ENCODE data around the gene PAM16.

The PAM16 gene

DNA sequence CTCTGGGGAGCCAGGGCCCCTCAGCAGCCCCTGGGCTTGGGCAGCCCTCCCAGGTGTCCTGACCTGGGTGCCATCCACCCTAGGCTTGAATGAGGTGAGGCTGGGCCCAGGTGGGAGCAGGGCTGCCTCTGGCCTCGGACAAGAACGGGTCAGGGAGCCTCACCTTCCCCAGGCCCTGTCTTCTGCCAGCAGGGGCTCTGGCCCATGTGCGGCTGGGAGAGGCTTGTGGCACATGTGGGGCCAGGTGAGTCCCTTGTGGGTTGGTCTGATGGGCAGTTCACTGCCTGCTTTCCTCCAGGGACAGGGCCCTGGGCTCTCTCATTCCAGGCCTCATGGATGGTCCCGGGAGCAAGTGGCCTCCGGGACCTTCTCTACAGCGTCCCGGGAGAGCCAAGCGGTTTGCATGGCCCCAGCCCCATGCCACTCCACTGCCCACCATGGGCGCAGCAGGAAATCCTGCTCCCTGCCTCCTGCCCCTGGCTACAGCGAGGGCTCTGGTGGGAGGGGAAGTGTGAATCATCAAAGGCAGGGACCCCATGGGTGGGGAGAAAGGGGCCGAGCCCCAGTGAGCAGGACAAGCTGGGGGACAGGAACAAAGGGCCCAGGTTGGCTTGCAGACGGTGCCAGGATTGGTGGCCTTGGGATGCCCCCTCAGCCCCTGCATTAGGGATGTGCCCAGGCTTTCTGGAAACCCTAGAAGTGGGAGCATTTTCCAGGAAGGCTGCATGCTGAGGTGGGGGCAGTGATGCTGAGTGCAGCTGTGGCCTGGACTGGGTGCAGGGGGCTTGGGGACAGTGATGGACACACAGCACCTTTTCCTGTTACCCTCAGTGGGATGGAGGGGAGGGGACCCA lies 32.7 kb upstream of the PAM16 start:
- no peak for DNase-seq

DNA sequence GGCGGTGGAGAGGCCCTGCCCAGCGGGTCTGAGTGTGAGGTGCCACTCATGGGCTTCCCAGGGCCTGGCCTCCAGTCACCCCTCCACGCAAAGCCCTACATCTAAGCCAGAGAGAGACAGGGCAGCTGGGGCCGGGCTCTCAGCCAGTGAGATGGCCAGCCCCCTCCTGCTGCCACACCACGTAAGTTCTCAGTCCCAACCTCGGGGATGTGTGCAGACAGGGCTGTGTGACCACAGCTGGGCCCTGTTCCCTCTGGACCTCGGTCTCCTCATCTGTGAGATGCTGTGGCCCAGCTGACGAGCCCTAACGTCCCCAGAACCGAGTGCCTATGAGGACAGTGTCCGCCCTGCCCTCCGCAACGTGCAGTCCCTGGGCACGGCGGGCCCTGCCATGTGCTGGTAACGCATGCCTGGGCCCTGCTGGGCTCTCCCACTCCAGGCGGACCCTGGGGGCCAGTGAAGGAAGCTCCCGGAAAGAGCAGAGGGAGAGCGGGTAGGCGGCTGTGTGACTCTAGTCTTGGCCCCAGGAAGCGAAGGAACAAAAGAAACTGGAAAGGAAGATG lies 31.8 kb upstream of the PAM16 start:
- no peak for DNase-seq

DNA sequence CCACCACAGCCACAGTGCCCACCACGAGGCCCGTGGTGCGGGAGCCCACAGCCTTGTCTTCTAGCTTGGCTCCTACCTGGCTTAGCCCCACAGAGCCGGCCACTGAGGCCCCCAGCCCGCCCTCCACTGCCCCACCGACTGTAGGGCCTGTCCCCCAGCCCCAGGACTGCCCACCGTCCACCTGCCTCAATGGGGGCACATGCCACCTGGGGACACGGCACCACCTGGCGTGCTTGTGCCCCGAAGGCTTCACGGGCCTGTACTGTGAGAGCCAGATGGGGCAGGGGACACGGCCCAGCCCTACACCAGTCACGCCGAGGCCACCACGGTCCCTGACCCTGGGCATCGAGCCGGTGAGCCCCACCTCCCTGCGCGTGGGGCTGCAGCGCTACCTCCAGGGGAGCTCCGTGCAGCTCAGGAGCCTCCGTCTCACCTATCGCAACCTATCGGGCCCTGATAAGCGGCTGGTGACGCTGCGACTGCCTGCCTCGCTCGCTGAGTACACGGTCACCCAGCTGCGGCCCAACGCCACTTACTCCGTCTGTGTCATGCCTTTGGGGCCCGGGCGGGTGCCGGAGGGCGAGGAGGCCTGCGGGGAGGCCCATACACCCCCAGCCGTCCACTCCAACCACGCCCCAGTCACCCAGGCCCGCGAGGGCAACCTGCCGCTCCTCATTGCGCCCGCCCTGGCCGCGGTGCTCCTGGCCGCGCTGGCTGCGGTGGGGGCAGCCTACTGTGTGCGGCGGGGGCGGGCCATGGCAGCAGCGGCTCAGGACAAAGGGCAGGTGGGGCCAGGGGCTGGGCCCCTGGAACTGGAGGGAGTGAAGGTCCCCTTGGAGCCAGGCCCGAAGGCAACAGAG lies 31.0 kb upstream of the PAM16 start:
- DNase-seq, result no peak

DNA sequence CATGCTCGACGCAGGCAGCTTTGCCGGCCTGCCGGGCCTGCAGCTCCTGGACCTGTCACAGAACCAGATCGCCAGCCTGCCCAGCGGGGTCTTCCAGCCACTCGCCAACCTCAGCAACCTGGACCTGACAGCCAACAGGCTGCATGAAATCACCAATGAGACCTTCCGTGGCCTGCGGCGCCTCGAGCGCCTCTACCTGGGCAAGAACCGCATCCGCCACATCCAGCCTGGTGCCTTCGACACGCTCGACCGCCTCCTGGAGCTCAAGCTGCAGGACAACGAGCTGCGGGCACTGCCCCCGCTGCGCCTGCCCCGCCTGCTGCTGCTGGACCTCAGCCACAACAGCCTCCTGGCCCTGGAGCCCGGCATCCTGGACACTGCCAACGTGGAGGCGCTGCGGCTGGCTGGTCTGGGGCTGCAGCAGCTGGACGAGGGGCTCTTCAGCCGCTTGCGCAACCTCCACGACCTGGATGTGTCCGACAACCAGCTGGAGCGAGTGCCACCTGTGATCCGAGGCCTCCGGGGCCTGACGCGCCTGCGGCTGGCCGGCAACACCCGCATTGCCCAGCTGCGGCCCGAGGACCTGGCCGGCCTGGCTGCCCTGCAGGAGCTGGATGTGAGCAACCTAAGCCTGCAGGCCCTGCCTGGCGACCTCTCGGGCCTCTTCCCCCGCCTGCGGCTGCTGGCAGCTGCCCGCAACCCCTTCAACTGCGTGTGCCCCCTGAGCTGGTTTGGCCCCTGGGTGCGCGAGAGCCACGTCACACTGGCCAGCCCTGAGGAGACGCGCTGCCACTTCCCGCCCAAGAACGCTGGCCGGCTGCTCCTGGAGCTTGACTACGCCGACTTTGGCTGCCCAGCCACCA lies 30.2 kb upstream of the PAM16 start:
- no peak for DNase-seq

DNA sequence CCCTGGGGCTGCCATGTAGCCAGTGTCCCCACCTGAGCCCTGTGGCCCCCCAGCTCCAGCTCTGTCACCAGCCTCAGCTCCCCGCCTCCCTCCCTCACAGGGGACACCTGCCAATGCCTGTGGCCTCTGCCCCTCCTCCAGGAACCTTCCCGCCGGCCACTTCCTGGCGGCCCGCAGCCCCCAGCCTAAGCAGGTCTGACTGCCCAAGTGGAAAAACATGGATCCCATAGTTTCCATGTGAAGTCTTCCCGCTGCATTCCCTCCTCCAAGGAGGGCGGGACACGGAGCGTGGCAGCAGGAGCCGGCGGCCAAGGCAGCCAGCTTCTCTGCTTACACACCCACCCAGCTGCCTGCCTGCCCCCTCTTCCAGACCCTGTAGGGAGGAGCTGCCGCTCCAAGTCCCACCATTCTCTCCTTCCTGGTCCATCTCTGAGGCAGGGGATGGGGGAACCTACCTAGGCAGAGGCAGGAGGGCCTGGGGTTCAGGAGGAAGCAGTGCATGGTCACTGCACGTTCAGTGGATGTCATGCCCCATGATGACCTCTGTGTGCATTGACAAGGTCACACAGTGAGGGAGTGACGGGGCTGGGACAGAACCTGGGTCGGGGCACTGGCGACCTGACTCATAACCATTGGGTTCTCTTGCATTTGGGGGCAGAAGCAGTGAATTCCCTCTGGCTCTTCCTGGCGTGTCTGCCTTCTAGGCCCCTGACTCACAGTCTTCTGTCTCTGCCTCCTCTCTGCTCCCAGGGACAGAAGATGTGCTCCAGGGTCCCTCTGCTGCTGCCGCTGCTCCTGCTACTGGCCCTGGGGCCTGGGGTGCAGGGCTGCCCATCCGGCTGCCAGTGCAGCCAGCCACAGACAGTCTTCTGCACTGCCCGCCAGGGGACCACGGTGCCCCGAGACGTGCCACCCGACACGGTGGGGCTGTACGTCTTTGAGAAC lies 29.3 kb upstream of the PAM16 start:
- DNase-seq, result no peak

DNA sequence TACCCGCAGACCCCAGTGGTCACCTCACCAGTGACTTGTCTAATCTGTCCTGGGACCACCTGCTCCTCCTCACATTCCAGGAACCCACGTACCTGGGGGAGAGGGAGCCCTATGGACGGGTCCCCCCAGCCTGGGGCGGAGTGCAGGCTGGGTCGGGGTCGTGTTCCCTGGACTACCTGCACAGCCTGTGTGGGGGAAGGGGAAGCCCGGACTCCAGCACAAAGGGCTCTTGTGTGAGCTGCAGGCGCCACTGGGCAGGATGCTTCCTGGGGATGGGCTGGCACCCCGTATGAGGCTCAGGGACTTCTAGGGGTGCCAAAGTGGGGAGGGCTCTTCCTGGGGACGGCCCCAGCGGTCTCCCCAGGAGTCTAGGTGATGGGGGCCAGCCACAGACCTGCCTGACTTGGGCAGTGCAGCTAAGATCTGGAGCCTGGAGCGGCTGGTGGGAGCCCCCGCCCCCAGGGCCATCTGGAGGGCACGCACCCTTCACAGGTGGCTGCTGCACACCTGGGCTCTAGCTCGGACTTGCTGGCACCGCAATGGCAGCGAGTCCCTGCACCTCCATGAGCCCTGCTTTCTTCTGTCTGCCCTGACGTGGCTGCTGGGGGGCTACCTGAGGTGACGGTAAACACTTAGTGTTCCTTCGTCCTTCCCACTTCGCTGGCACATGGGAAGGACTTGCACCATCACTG lies 28.0 kb upstream of the PAM16 start:
- no peak for DNase-seq

DNA sequence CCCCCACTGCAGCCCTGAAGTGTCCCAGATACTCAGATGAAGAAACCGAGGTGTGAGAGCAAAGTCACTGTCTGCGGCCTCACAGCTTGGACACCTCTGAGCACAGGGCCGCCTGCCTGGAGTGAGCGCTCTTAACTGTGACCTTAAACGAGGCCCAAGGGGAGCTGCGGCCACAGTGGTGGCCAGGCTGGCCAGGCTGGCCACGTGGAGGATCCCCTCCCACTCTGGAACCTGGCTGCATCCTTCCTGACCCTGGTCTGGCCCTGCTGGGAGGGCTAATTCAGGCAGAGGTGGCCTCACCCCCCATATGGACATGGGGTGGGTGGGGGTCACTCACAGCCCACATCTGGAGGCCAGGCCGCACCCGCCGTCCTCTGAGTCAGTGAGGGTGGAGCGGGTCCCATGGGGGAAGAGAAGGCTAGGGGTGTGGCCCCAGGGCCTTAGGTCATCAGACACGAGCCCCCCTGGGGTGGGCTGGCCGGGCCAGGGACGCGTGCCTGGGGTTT lies 27.1 kb upstream of the PAM16 start:
- no peak for DNase-seq

DNA sequence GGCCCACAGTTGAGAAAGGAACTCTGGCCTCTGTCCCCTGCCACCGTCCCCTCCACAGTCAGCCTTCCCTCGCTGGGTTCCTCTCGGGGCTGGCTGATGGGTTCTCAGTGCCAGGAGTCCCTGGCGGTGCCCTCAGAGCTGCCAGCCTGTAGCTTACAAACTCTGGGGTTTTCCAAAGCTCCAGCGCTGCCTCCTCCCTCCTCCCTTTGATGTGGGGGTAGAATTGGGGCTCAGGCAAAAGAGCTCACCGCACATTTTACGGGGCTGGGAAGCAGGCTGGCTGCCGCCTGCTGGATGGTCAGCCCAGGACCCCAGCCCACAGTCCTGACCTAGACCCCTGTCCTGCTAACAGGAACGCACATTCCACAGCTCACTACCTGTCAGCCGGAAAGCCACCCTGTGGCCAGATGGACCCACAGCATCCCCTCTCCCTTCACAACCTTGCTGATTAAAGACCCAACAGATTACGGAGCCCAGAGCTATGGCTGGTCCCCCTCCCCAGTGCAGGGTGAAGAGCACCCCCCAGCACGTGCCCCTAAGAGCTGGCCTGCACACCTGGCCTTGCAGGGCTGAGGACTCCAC lies 26.5 kb upstream of the PAM16 start:
- DNase-seq, result no peak

DNA sequence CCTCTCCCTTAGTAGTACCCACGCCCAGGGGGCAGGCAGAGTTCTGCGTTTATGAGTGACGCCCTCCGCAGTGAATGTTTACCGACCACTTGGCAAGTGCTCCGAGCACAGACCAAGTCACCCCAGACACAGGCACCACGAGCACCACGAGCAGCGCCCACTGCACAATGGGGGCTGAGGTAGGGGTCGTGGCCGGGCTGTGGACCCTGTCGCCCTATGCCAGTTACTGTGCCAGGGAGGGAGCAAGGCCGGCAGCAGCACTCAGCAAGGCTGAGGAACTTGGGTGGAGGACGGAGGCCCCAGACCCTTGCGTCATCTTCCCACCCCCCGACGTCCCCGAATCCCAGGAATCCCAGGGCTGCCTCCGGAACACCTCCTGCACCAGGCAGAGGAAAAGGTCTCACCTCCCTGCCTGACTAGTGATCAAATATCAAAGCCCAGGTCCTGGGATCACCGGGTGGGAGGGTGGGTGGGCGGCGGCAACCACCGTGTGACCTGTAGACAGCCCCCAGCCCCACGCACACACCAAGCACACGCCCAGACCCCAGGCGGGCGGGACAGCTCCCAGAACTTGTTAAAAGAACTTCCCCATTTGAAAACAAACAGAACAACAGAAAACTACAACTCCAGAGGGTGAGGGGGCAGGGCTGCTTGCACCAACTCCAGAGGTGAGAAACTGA lies 25.9 kb upstream of the PAM16 start:
- no peak for DNase-seq

DNA sequence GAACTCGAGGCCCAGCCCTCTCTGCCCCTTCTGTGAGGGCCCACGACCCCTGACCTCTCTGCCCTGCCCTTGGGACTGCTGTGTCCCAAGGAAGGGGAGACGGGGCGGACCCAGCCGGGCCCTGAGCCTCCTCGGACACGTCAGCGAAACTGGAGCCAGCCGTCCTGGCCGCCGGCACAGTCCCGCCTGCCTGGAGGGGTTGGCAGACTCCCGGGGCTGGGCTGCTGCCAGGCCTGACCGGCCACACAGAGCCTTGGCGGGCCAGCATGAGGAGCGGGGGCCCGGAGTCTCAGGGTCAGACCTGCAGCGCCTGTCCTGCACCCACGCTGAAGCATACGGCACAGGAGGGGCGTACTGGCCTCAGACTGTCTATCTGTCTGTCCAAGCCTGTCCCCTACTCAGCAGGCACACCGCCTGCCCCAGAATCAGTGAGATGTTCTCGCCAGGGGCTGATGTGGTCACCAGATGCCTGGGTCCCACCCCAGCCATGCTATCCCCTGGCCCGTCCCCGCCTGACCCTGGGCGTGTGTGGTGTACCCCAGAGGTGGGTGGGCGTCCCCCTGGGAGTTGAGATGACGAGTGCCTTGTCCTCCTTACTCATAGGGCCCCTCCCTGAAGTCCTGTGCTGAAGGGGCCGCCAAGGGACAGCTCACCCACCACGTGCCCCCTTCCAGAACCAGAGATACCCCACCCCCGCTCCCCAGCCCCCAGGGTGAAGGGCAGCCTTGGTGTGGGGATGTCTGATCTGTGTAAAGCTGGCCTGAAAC lies 25.2 kb upstream of the PAM16 start:
- no peak for DNase-seq

DNA sequence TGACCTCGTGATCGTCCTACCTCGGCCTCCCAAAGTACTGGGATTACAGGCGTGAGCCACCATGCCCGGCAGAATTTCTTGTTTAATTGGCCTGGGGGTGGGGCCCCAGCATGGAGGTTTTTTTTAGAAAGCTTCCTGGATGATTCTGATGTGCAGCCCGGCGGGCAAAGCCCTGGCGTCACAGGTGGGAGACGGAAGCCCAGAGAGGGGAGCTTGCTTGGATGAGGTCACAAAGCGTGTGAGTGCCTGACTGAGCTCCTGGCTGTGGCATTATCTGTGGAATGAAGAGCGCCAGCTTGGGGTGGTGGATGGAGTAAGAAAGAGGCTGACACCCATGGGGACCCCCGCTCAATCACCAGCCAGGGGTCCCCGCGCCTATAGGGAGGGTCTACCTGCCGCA lies 24.6 kb upstream of the PAM16 start:
- DNase-seq, result no peak

DNA sequence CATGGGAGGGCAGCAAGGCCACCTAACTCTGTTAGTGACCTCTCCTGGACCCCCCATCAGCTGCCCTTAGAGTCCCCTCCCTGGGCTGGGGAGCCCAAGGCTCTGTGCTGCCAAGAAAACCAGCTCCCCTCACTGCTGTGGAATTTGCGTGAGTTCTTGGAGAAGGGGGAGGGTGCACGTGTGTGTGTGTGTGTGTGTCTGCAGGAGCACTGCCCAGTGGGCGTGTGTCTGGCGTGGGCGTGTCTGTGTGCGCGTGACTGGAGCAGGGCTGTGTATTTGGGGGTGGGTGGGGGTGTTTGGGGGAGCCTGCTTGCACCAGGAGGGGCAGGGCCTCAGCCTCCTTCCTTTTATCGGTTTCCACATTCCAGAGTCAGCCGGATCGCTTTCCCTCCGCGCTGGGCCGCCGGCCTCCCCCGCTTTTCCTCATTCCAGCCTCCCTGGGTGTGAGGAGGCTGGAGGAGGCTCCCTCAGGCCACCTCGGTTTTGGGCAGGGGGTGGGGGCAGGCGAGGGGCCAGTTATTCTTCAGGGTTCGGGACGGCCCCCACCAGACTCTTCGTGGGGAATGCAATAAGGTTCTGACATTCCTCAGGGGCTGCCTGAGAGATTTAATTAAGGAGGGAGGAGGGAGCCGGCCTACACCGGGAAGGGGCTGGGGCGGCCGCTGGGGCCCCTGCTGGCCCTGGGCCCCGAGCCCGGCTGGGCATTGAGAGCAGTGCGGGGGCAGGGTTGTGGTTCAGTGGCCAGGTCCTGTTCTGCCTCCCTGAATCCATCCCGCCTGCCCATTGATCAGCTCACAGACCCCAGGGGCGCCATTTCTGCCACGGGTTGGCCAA lies 23.0 kb upstream of the PAM16 start:
- DNase-seq, result no peak

DNA sequence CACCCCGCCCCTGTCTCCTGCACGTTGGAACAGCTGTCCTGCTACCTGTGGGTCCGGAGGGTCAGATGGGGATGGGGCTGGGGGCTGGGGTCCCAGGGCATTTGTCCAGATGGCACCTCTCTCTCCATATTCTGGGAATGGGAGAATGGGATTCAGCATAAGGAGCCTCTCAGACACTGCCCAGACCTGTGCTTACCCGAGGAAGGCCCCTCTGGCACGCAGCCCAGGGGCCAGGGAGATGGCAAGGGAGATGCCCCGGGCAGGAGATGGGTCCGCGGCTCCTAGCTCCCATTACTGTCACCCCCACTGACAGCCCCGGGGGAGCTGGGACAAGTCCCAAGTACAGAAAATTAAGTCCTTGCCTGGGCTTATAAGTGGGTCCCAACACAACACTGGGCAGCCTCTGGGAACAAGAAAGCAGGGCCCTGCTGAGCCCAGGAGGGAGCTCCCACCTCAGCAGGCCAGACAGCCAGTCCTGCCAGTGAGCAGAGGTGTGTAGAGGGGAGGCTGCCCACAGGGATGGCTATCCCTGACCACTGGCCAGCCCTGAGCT lies 22.3 kb upstream of the PAM16 start:
- no peak for DNase-seq

DNA sequence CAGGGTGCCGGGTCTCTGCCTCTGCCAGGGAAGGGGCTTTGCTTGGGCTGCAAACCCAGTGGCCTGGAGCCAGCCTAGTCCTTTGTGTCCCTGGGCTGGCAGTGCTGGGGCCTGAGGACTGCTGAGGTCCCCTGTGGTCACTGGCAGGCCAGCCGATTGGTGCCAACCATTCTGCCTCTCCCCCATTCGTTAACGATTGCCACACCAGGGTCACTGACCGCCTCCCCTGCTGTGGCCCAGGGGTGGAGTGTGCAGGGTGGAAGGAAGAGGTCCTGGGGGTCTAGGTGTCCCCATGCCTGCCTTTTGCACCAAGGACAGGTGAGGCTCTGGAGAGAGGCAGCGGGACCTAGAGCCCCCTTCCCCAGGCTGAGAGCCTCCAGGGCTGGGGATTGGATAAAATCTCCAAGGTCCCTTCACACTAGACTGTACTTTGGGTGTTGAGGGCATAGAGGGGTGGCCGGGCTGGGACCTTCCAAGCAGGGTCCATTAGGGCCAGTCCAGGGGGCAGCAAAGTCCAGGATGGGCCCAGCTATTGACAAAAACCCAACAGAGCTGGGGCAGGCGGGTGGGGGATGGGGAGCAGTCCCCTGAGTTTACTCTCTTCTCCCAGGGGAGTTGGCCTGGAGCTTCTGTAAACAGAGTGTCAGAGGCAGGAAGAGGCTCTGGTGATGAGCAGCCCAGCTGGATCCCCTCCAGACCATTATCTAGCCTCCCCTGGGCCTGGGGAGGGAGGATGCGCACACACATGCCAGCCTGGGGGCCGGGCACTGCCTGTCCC lies 21.6 kb upstream of the PAM16 start:
- DNase-seq, result no peak

DNA sequence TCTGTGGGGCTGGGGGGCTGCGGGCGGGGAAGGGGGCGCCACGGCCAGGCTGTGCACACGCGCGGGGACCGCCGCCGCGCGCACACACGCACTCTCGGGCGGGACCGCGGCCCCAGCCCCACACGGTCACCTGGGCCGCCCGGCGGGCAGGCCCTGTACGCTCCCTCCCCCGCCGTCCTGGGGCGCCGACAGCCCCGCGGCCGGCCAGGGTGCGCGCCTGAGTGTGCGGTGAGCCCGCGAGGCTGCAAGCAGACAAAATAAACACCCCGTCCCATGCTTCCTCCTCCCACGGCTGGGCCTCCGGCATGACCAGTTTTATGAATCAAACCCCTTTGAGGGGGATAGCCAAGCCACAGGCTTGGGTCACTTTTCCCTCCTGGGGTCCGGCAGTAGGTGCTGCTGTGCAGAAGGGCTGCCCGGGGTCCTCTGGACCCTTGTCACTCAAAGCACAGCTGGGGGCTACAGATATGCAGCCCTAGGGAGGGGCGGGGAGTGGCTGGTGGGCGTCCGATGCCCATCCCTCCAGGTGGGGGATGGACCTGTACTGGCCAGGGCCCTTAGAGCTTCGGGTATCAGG lies 21.0 kb upstream of the PAM16 start:
- no peak for DNase-seq

DNA sequence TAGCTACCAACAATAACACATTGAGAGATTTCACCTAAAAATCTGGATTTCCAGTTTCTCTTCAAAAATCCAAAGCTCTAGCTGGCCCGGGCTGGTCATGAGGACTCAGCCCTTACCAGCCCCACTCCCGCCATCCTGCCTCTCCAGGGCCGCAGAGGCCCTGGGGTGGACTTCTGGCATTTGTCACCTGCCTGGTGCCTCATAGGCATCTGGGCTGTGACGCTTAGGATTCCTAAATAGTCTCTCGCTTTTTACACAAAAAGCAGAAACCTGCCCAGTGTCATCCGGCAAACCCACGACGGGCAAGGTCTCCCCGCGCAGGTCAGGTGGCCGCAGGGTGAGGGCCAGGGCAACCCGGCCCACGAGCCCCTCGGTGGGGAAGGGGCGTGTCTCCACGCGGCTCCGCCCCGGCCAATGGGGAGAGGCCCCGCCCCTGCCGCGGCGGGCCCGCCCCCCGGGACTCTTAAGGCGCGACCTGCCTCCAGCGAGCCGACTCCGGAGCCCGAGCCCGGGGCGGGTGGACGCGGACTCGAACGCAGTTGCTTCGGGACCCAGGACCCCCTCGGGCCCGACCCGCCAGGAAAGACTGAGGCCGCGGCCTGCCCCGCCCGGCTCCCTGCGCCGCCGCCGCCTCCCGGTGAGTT lies 20.4 kb upstream of the PAM16 start, which contains the start of gene VASN:
TSS of gene VASN (plus strand) at position 492 of the 644 bp plus-strand sequence. CDS start 9,030 bp downstream, outside the sequence.
- DNase-seq, result peak; percentile 43 to 83 (median 76)
